ENCODE results near the gene BMPR2.
"Not testable (repeated sequence)": the region's sequence is repeated elsewhere in the genome, so short reads cannot be mapped to it uniquely, and the experiment has no call there.

Gene BMPR2

DNA sequence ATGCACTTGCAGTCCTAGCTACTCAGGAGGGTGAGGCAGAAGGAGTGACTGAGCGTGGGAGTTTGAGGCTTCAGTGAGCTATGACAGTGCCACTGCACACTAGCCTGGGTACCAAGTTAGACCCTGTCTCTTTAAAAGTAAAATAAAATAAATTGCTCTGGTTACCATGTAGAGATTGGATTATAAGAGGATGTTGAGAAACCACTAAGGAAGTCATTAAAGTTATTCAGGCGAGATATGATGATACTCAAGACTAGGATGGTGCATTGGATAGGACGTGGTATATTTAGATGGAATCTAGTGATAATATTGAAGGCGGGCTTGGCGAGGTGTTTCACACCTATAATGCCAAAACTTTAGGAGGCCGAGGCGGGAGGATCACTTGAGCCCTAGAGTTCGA is 50.6 kb downstream of the BMPR2 start:
- Histone ChIP-seq H3K9me3 (replicated peaks in 1 of 11) (peaks cover 22 to 40% (median 27%) of the 10 kb centered on the region in 11 experiments), H3K4me2 (peak overlapping the region in 1 of 11 experiments; percentile 19; a peak in 1 of 22 replicates), H3K4me1 (peaks cover 0 to 22% (median 8%) of the 10 kb centered on the region in 10 experiments; a peak in 11 of 20 replicates), H3K4me3 (no peak overlapping the region), H3K36me3 (peaks cover 0 to 38% (median 15%) of the 10 kb centered on the region in 11 experiments; a peak in 16 of 22 replicates), H3K9ac (no peak overlapping the region), H3K27me3 (no peaks in the 10 kb centered on the region; a peak in 1 of 22 replicates), H4K20me1 (peaks cover 3 to 91% (median 28%) of the 10 kb centered on the region in 11 experiments; a peak in 16 of 22 replicates), H3K27ac (no peak overlapping the region)
- TF ChIP-seq Cebpa-rat (IDR thresholded peaks at IDR 0.05) = no peak

DNA sequence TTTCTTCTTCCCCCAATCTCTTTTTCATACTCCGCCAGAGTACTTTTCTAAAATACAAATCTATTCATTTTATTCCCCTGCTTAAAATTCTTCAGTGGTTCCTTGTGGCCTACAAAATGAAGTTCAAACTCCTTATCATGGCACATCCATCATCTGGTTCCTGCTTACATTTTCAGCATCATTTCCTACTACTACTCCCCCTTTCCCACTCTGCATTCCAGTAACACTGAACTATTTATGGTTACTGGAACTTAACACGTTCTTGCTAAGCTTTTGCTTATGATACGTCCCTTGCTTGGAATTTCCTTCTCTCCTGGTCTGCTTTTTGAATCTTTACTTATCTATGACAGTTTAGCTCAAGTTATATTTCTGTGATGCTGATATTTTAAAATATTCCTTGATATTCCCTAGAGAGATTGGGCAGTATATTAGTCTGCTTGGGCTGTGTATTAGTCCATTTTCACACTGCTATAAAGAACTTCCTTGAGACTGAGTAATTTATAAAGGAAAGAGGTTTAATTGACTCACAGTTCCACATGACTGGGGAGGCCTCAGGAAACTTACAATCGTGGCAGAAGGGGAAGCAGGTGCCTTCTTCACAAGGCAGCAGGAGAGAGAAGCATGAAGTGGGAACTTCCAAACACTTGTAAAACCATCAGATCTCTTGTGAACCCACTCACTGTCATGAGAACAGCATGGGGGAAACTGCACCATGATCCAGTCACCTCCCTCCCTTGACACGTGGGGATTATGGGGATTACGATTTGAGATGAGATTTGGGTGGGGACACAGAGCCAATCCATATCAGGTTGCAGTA is 53.2 kb downstream of the BMPR2 start:
- peaks cover 3 to 90% (median 23%) of the 10 kb centered on the region in 11 experiments; a peak in 14 of 22 replicates for H4K20me1 ChIP-seq
- no peak for TF ChIP-seq Cebpa-rat (IDR thresholded peaks at IDR 0.05)
- peaks cover 22 to 40% (median 27%) of the 10 kb centered on the region in 11 experiments for H3K9me3 ChIP-seq (replicated peaks in 1 of 11)
- H3K4me3 ChIP-seq = no peak overlapping the region
- H3K36me3 ChIP-seq = peaks cover 0 to 29% (median 15%) of the 10 kb centered on the region in 11 experiments; a peak in 16 of 22 replicates
- H3K4me1 ChIP-seq = peaks cover 0 to 19% (median 8%) of the 10 kb centered on the region in 10 experiments; a peak in 11 of 20 replicates
- no peak overlapping the region for H3K27ac ChIP-seq
- H3K9ac ChIP-seq = no peak overlapping the region
- no peaks in the 10 kb centered on the region; a peak in 1 of 22 replicates for H3K27me3 ChIP-seq
- H3K4me2 ChIP-seq = no peak overlapping the region

DNA sequence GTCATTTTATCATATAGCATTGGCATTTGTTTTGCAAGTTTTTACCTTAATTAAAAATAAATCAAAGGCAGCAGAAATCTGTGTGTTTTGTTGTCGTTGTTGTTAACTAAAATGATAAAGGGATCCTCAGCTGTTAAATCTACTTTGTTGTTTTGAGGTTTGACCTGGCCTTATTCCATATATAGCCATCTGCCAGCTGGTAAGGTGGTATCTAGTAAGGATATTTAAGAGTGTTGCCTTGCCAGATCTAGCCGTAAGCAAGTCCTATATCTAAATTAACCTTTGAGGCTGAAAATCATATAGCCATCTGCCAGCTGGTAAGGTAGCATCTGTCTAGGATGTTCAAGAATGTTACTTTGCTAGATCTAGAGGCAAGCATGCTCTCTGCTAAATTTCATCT is 56.6 kb downstream of the BMPR2 start:
- Histone ChIP-seq H3K27me3 (no peaks in the 10 kb centered on the region; a peak in 1 of 22 replicates), H3K9ac (no peak overlapping the region), H3K4me2 (no peak overlapping the region), H3K4me3 (no peak overlapping the region), H3K36me3 (peaks cover 0 to 26% (median 15%) of the 10 kb centered on the region in 11 experiments; a peak in 16 of 22 replicates), H3K4me1 (no peaks in the 10 kb centered on the region), H3K9me3 (replicated peaks in 1 of 11) (peaks cover 22 to 30% (median 26%) of the 10 kb centered on the region in 11 experiments), H3K27ac (no peak overlapping the region), H4K20me1 (peaks cover 0 to 78% (median 5%) of the 10 kb centered on the region in 11 experiments; a peak in 8 of 22 replicates)
- TF ChIP-seq Cebpa-rat (IDR thresholded peaks at IDR 0.05) = no peak

DNA sequence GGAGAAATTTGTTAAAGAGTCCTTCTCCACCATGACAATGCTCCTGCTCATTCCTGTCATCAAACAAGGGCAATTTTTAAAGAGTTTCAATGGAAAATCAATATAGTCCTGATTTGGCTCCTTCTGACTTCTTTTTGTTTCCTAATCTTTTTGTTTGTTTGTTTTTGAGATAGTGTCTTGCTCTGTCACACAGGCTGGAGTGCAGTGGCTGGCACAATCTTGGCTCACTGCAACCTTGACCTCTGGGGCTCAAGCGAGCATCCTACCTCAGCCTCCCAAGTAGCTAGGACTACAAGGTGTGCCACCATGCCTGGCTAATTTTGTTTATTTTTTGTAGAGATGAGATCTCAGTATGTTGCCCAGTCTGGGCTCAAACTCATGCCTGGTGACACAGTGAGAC is 58.3 kb downstream of the BMPR2 start:
- TF ChIP-seq Cebpa-rat (IDR thresholded peaks at IDR 0.05) = no peak
- Histone ChIP-seq H3K27me3 (no peaks in the 10 kb centered on the region), H3K4me3 (no peak overlapping the region), H4K20me1 (peaks cover 0 to 73% (median 0%) of the 10 kb centered on the region in 11 experiments; a peak in 4 of 22 replicates), H3K27ac (no peak overlapping the region), H3K9me3 (replicated peaks in 1 of 11) (peaks cover 7 to 14% (median 10%) of the 10 kb centered on the region in 11 experiments), H3K4me1 (no peaks in the 10 kb centered on the region), H3K36me3 (peaks cover 0 to 9% (median 5%) of the 10 kb centered on the region in 11 experiments; a peak in 11 of 22 replicates), H3K9ac (no peak overlapping the region), H3K4me2 (no peak overlapping the region)

DNA sequence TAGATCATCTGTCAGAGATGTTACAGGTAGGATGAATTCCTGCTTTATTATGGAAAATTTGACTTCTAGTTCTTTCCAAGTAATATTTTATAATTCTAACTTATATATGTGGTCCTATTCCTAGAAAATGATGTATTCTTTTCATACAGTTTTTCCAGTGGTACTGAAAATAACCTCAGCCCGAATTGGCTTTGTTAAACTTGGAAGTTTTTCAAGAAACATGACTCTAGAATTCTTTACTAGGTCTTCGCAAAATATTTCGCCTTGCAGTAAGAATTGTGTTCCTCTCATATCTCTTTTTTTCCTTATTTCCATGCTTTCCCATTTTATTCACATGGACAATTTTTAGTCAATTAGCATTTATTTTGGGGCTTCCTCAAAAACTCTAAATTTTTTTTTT is 60.5 kb downstream of the BMPR2 start:
- Histone ChIP-seq H3K27me3 (no peaks in the 10 kb centered on the region), H3K9ac (no peak overlapping the region), H3K4me2 (no peak overlapping the region), H3K36me3 (no peaks in the 10 kb centered on the region), H3K4me3 (no peak overlapping the region), H3K27ac (no peak overlapping the region), H4K20me1 (peaks cover 0 to 53% (median 0%) of the 10 kb centered on the region in 11 experiments; a peak in 4 of 22 replicates), H3K4me1 (no peaks in the 10 kb centered on the region), H3K9me3 (replicated peaks in 1 of 11) (peaks cover 7 to 20% (median 14%) of the 10 kb centered on the region in 11 experiments; a peak in 17 of 22 replicates)
- TF ChIP-seq Cebpa-rat (IDR thresholded peaks at IDR 0.05) = no peak

GRCh38 chr2:202440117-202440516 is 64.0 kb downstream of the BMPR2 start:
- H3K4me1 ChIP-seq, H3K4me3 ChIP-seq, H3K27me3 ChIP-seq, H3K27ac ChIP-seq, H3K36me3 ChIP-seq, H3K4me2 ChIP-seq, H3K9ac ChIP-seq: not testable (repeated sequence)
- H3K9me3 ChIP-seq (replicated peaks in 1 of 11) = peaks cover 7 to 24% (median 14%) of the 10 kb centered on the region in 11 experiments; a peak in 17 of 22 replicates
- peaks cover 0 to 28% (median 0%) of the 10 kb centered on the region in 11 experiments; a peak in 4 of 22 replicates for H4K20me1 ChIP-seq

DNA sequence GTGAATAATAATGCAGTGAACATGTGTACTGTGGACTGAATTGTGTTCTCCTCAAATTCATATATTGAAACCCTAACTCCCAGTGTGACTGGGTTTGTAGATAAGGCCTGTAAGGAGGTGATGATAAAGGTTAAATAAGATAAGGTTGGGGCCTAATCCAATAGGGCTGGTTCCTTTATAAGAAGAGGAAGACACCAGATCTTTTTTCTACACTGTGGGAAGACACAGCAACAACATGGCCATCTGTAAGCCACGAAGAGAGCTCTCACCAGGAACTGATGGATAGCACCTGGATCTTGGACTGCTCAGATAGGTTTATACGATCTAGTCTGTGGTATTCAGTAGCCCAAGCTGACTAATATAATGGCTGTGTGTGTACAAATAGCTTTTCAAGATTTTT is 66.8 kb downstream of the BMPR2 start:
- Histone ChIP-seq H3K4me3 (no peak overlapping the region), H3K4me2 (no peak overlapping the region), H3K36me3 (peaks cover 0 to 15% (median 0%) of the 10 kb centered on the region in 11 experiments; a peak in 3 of 22 replicates), H3K27me3 (no peaks in the 10 kb centered on the region), H4K20me1 (peaks cover 0 to 12% (median 0%) of the 10 kb centered on the region in 11 experiments; a peak in 1 of 22 replicates), H3K27ac (no peak overlapping the region), H3K9ac (no peak overlapping the region), H3K9me3 (replicated peaks in 1 of 11) (peaks cover 11 to 42% (median 17%) of the 10 kb centered on the region in 11 experiments; a peak in 19 of 22 replicates), H3K4me1 (no peaks in the 10 kb centered on the region)
- TF ChIP-seq Cebpa-rat (IDR thresholded peaks at IDR 0.05) = no peak

- no peaks in the 10 kb centered on the region for H3K27me3 ChIP-seq
- H3K4me2 ChIP-seq = no peak overlapping the region
- peaks cover 11 to 47% (median 17%) of the 10 kb centered on the region in 11 experiments; a peak in 19 of 22 replicates for H3K9me3 ChIP-seq (replicated peaks in 1 of 11)
- H3K27ac ChIP-seq = no peak overlapping the region
- no peak overlapping the region for H3K4me3 ChIP-seq
- H3K4me1 ChIP-seq = no peaks in the 10 kb centered on the region
- 0 out of 22 replicates have a peak, but pooled peaks cover 0 to 8% (median 0%) of the 10 kb centered on the region in 11 experiments for H4K20me1 ChIP-seq
- no peak for TF ChIP-seq Cebpa-rat (IDR thresholded peaks at IDR 0.05)
- no peak overlapping the region for H3K9ac ChIP-seq
- H3K36me3 ChIP-seq = peaks cover 0 to 15% (median 0%) of the 10 kb centered on the region in 11 experiments; a peak in 3 of 22 replicates
Measured at GRCh38 chr2:202444000-202444399, 67.9 kb downstream of the BMPR2 start.

DNA sequence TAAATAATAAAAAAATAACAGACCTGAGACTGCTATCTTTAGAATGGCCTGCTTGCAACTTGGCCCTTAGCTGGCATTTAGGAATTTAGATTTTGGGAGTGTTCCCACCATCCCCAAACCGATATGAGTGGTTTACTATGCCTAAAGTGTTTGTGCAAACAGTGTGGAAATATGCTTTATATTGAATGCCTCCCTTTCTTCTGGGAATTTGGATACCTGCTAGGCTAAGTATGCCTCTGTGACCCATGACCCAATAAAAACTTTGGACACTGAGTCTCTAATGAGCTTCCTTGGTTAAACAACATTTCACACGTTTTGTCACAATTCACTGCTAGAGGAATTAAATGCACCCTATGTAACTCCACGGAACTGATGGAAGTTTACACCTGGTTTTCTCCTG is 73.2 kb downstream of the BMPR2 start:
- Histone ChIP-seq H4K20me1 (peaks cover 0 to 18% (median 0%) of the 10 kb centered on the region in 11 experiments; a peak in 3 of 22 replicates), H3K4me2 (no peak overlapping the region), H3K9ac (no peak overlapping the region), H3K36me3 (peaks cover 0 to 20% (median 0%) of the 10 kb centered on the region in 11 experiments; a peak in 3 of 22 replicates), H3K27ac (no peak overlapping the region), H3K27me3 (no peaks in the 10 kb centered on the region), H3K4me3 (no peak overlapping the region), H3K9me3 (replicated peaks in 1 of 11) (peaks cover 0 to 28% (median 0%) of the 10 kb centered on the region in 11 experiments; a peak in 11 of 22 replicates), H3K4me1 (no peaks in the 10 kb centered on the region)
- TF ChIP-seq Cebpa-rat (IDR thresholded peaks at IDR 0.05) = no peak
